Thyroid gland (tissue), 4 donors: ENCODE data around the gene IFNGR2. TPM values are rescaled to one million over a fixed set of nuclear protein-coding genes. Genes with fewer than 3 reads are reported as not detected.
"Not testable (repeated sequence)": the region's sequence is repeated elsewhere in the genome, so short reads cannot be mapped to it uniquely, and the experiment has no call there.

Experiments used
- DNase-seq, 2 donors: peaks; one replicate each; pipeline ENCODE4 v3.0.0-alpha.2; 2019
- H3K27ac ChIP-seq, 3 donors: fragments of 200-600 bp; sonication (generic); 1 replicate in 2 of 3; 2 replicates in 1 of 3; pipeline ENCODE4 v1.5.1; 2016 to 2019; ENCODE audit warnings: mild to moderate bottlenecking in 1 of 3, moderate library complexity in 1 of 3
- H3K27me3 ChIP-seq: fragments of 200-600 bp; sonication (generic); one replicate; pipeline ENCODE4 v1.5.1; 2019
- H3K36me3 ChIP-seq, 2 donors: fragments of 200-600 bp; sonication (generic); one replicate each; pipeline ENCODE4 v1.5.1; 2016 to 2019
- H3K4me1 ChIP-seq, 2 donors: fragments of 200-600 bp; sonication (generic); one replicate each; pipeline ENCODE4 v1.5.1; 2017 to 2019
- H3K4me3 ChIP-seq, 3 donors: fragments of 200-600 bp; sonication (generic); replicated peaks in 1 of 3; 1 replicate in 2 of 3; 2 replicates in 1 of 3; pipeline ENCODE4 v1.5.1; 2016; ENCODE audit warnings: mild to moderate bottlenecking in 1 of 3
- H3K9me3 ChIP-seq: fragments of 200-600 bp; sonication (generic); one replicate; pipeline ENCODE4 v1.5.1; 2017
- CTCF ChIP-seq, 6 experiments: fragments of 200-600 bp in 3 of 6; fragments of 450-650 bp in 3 of 6; sonication (generic) in 3 of 6; IDR thresholded peaks; one replicate each; pipeline ENCODE4 v1.5.1; 2016 to 2019; ENCODE audit warnings: antibody characterized with exemption in 6 of 6, mild to moderate bottlenecking in 2 of 6, inconsistent platforms in 1 of 6, moderate library complexity in 1 of 6
- POLR2A ChIP-seq, 2 donors: fragments of 450-650 bp; IDR thresholded peaks; one replicate each; pipeline ENCODE4 v1.6.1; 2017; ENCODE audit warnings: antibody characterized with exemption in 2 of 2, mild to moderate bottlenecking in 2 of 2, moderate library complexity in 1 of 2
- WGBS, 2 donors: methylation state at CpG; one replicate each; pipeline ENCODE4 v1.1.5; 2017; 5-methylcytosine and 5-hydroxymethylcytosine counted together
- intact Hi-C: fragments of 100-400 bp; cut with DNase I; formaldehyde crosslinking; loops from one replicate; pipeline ENCODE4 v1.15.1; 2023
- total RNA-seq, 4 donors: library from RNA; depleted of rRNA; stranded (reverse); fragments of >200 nt; gene quantifications; one replicate each; pipeline ENCODE4 v1.2.3, GENCODE V29; 2016

Gene IFNGR2
- total RNA-seq, 4 donors from 2014 or later: 64.9 to 100 (median 79.0) TPM

GRCh38 chr21:33441489-33442477, 38.6 kb downstream of the IFNGR2 start:
- peak; percentile 93 for DNase-seq
- H3K9me3 ChIP-seq: no peaks in the 10 kb centered on the region
- H3K27me3 ChIP-seq: no peaks in the 10 kb centered on the region
- H3K27ac ChIP-seq: peak overlapping the region; percentile 77 to 97 (median 95)
- peaks cover 22 to 26% of the 10 kb centered on the region in 2 donors for H3K36me3 ChIP-seq
- intact Hi-C loops: loop anchor here (10.0 kb wide), 1 partner anchor 607 kb away; no protein-coding TSS in a partner anchor
- TF ChIP-seq POLR2A (IDR thresholded peaks at IDR 0.05) (peak in 1 of 2 donors; percentile 37), CTCF (IDR thresholded peaks at IDR 0.05) (no peak)
- H3K4me1 ChIP-seq: peaks cover 34 to 42% of the 10 kb centered on the region in 2 donors
- WGBS, 2 donors: 43 to 58% methylated on average over 10 to 11 of the region's 11 CpGs
- H3K4me3 ChIP-seq: no peak overlapping the region

DNA sequence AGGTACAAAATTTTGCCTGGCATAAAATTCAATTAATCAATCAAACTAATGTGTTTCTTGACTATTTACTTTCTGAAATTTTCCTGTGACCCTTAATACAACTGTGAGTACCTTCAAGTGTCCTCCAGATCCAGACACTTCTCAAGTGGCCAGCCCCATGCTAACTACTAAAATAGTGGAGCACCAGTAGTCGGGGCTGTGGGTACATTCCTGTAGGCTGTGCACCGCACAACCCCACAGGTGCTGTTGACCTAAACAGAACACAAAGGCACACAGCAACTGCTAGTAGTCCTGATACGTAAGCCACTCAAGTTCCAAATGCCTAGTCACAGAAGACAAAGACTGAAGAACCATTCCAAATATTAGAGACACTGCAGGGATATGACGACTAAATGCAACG, 40.0 kb downstream of the IFNGR2 start:
- peaks cover 34 to 42% of the 10 kb centered on the region in 2 donors for H3K4me1 ChIP-seq
- H3K4me3 ChIP-seq: no peak overlapping the region
- H3K27me3 ChIP-seq: no peaks in the 10 kb centered on the region
- no peaks in the 10 kb centered on the region for H3K9me3 ChIP-seq
- H3K36me3 ChIP-seq: peaks cover 12 to 16% of the 10 kb centered on the region in 2 donors
- H3K27ac ChIP-seq: peak overlapping the region; percentile 91 to 97 (median 95)
- DNase-seq: peak; percentile 93 to 96
- intact Hi-C loops: loop anchor here (10.0 kb wide), 1 partner anchor 608 kb away; no protein-coding TSS in a partner anchor
- 44 to 57% methylated on average over 5 of the region's 5 CpGs for WGBS, 2 donors
- TF ChIP-seq POLR2A (IDR thresholded peaks at IDR 0.05) (peak in 1 of 2 donors; percentile 20), CTCF (IDR thresholded peaks at IDR 0.05) (peak in 4 of 6 experiments; percentile 16 to 30 (median 22))

DNA sequence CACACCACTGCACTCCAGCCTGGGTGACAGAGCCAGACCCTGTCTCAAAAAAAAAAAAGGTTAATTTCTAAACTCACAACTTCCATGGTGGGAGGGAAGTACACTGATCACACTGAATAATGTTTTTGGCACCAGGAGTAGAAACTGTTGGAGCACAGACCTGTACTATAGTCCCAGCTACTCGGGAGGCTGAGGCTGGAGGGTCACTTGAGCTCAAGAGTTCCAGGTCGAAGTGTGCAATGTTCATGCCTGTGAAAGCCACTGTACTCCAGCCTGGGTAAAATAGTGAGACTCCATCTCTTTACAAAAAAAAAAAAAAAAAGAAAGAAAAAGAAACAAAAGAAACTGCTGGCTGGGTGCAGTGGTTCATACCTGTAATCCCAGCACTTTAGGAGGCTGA, 41.3 kb downstream of the IFNGR2 start:
- intact Hi-C loops: loop anchor here (10.0 kb wide), 1 partner anchor 610 kb away; no protein-coding TSS in a partner anchor
- no peak for TF ChIP-seq POLR2A (IDR thresholded peaks at IDR 0.05)
- TF ChIP-seq CTCF (IDR thresholded peaks at IDR 0.05): no peak
- WGBS, 2 donors: 13 to 38% methylated on average over 2 of the region's 2 CpGs
- Histone ChIP-seq H3K36me3 (peaks cover 4 to 12% of the 10 kb centered on the region in 2 donors), H3K27ac (peak overlapping the region; percentile 91 to 97 (median 95)), H3K4me3 (no peak overlapping the region), H3K4me1 (peaks cover 34 to 42% of the 10 kb centered on the region in 2 donors), H3K9me3 (no peaks in the 10 kb centered on the region), H3K27me3 (no peaks in the 10 kb centered on the region)
- DNase-seq: peak; percentile 86 to 90

- H3K9me3 ChIP-seq, H3K27me3 ChIP-seq, H3K4me3 ChIP-seq, H3K27ac ChIP-seq, DNase-seq: not testable (repeated sequence)
- WGBS, 2 donors: 96% methylated on average over 6 of the region's 6 CpGs
- intact Hi-C loops: loop anchor here (5.0 to 10.0 kb wide), 2 partner anchors 244 to 612 kb away; no protein-coding TSS in a partner anchor
- Histone ChIP-seq H3K4me1 (peaks cover 28 to 43% of the 10 kb centered on the region in 2 donors), H3K36me3 (peaks cover 4 to 12% of the 10 kb centered on the region in 2 donors)
These were observed 43.4 kb downstream of the IFNGR2 start for GRCh38 chr21:33446620-33447019.

DNA sequence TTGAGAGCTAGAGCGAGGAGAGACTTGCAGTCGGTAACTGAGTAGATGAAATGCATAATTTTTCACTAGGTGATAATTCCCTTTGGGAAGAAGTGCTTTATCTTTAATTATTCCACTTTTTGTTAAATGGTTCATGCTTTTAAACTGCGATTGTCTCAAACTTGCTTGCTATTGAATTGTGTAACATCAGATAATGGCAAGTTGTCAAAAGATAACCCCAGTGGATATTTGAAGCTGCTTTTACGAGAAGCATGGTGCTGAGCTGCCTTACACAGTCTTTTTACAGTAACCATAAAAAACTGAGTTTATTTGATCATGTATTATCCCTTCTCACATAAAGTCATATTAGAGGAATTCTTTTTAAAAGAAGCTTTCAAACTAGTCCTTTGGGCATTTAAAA, 46.4 kb downstream of the IFNGR2 start:
- peaks cover 4 to 17% of the 10 kb centered on the region in 2 donors for H3K36me3 ChIP-seq

More for the DNA sequence above, 46.4 kb downstream of the IFNGR2 start:
- Histone ChIP-seq H3K27ac (no peak overlapping the region), H3K4me3 (no peak overlapping the region), H3K4me1 (peaks cover 6 to 31% of the 10 kb centered on the region in 2 donors), H3K27me3 (no peaks in the 10 kb centered on the region), H3K9me3 (no peaks in the 10 kb centered on the region)
- WGBS, 2 donors: 93 to 95% methylated on average over 4 of the region's 4 CpGs
- TF ChIP-seq CTCF (IDR thresholded peaks at IDR 0.05) (no peak), POLR2A (IDR thresholded peaks at IDR 0.05) (no peak)
- intact Hi-C loops: loop anchor here (5.0 to 10.0 kb wide), 2 partner anchors 247 to 615 kb away; no protein-coding TSS in a partner anchor
- DNase-seq: no peak
